Head of caudate nucleus (tissue), 42 donors: ENCODE results near the gene WNT7B.

Experiments used
- DNase-seq, 42 donors: peaks; one replicate each; pipeline versions ENCODE4 v3.0.0 to v3.0.0-alpha.2; 2020 to 2021; ENCODE audit warnings: mixed read lengths in 7 of 42
- intact Hi-C: fragments of 100-400 bp; cut with DNase I; formaldehyde crosslinking; loops from one replicate; pipeline ENCODE4 v1.15.0; 2022

WNT7B gene

DNA sequence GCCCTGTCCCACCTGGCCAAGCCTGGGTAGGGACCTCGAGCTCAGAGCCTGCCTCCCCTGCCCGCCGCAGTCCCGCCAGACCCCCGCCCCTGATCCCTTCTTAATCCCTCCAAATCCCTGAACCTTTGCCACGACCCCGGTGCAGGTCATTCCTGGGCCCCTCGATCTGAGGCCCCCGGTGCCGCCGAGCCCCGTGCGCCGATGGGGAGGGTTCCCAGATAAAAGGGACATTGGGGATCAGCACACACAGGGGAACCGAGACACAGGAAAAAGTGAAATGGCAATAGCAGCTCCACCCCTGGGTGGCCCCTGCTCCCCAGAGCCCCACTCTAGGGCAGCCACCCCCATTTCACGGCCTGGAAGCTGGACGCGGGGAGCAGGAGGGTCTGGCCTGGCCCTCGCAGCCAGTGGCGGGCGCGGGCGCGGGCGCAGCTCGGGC is 1.3 kb upstream of the WNT7B start:
- DNase-seq: no peak
- intact Hi-C loops: no loop called here

DNA sequence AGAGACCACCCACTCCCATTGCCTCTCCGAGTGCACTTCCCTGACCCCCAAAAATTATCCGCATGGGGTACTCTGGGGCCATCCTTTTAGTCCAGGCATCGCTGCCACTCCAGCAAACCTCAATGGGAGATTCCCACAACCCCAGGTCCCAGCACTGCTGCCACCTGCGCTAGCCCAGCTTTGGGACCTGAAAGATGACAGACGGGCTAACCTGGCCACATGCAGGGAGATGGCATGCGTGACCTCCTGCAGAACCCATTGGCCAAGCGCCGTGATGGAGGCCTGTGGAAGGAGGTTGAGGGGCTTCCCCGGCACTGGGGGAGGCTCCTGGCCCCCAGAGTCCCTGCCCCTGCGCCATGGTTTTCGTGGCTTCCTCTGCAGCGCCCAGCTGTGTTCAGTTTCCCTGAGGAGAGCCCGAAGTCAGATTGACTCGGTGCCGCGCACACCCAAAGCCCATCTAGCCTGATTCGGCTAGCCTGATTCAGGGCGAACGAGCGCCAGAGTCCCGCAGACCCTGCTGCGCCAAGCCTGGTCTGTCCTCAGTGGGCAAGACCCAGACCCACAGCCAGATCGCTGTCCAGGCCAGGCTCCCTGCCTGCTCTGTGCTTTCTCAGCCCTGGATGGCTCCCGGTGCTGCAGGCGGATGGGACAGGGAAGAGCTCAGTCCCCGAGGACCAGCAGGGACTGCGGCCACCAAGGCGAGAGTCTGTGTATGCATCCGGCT is 751 bp upstream of the WNT7B start:
- intact Hi-C loops: no loop called here
- DNase-seq: peak in 1 of 42 donors; percentile 25

DNA sequence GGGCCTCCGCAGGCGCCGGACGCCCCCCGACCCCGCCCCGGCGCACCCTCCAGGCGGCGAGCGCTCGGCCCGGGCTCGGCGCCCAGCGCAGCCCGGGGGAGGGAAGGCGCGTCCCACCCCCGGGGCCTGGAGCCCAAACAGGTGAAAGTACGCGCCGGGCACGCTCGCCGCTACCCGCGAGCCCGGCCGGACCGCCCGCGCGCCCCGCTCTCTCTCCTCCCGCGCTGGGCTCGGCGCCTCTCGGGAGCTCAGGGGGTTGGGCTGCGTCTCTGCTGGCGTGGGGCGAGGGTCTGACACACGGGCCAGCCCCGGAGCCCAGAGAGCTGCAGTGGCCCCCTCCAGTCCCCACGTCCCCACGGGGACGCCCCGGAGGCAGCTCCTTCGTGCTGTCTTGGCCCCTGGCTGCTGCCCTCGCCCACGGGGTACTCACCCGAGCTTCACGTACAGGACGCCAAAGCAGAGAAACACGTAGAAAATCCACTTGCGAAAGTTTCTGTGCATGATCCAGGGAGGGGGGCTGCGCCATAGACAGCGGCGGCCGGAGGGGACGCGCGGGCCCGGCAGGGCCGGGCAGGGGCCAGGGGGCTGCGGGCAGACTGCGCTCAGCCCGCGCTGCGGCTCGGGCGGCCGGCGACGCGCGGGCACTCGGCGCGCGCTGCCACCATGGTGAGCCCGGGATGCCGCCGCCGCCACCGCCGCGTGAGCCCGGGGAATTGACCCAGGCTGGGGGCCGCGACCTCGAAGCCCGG is 534 bp downstream of the WNT7B start:
- intact Hi-C loops: no loop called here
- DNase-seq: no peak

DNA sequence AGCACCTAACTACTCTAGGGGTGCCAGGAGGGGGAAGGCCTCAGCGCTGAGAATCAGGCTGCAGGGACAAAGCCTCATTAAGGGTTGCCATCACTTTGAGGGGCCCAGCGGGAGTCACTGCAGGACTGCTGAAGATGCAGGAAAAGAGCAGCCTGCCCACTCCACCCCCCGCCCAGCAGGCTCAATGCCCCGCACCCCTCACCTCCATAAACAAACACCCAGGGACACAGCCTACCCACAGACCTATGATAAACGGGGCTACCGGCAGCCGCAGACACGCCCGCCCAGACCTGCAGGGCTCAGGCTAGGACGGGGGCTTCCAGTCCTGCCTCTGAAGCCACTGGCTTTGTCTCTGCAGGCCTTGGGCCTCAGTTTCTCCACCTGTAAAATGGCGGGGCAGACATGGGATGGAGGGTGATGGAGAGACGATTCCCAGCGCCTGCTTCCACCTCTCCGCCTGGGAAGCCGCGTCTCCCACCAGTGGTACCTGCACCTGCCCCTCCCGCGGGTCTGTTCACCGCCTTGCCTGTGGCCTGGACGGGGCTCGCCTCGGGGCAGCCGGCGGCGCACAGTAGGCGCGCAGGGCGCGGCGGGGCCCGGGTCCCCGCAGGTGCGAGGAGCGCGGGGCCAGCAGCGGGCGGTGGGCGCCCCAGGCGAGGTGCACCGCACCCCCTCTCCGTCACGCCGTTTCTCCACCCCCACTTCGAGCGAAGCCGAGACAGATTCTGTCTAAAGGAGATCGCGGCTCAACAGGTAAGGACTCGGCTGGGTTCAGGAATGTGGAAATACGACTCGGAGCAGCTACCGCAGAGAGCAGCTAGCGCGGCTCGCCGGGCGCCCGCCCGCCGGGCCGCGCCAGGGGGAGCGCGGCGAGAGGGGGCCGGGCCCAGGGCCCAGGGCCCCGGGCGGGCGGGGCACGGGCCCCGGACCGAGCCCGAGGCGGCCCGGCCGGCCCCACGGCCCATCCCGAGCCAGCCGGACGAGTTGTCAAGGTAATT is 1.5 kb downstream of the WNT7B start:
- intact Hi-C loops: no loop called here
- no peak for DNase-seq

DNA sequence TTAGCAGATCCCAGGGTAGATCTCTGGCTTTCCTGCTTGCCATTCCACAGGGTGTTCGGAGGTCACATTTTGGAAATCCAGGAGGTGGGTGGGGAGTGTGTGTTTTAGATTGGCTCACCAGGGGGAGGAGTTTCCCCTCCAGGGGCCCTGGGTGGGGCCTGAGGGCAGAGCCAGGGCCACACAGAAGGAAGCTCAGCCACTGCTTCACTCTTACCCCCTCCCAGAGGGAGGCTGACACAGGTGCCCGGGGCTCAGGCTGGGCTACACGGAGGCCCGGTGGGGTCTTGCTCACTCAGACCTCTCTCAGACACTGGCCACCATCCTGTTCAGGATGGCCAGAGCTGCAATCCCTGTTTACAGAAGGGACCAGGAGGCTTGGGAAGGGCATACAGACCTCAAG is 2.5 kb downstream of the WNT7B start:
- DNase-seq: no peak
- intact Hi-C loops: no loop called here

DNA sequence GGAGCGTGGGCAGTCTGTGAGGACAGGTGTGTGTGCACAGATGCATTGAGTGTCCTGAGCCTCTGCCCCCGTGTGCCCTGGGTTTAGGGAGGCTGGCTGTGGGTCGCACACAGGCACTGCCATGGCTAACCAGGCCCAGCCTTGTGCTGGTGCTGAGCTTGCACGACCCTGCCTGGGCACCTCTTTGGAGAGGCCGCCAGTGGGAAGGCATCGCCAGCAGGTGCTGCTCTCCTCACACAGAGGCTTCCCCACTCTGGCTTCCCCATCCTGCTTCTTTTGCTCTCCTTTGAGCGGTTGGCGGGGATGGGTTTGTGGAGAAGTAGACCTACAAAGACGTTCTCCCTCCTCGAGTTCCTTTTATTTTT is 4.1 kb downstream of the WNT7B start:
- intact Hi-C loops: no loop called here
- no peak for DNase-seq

DNA sequence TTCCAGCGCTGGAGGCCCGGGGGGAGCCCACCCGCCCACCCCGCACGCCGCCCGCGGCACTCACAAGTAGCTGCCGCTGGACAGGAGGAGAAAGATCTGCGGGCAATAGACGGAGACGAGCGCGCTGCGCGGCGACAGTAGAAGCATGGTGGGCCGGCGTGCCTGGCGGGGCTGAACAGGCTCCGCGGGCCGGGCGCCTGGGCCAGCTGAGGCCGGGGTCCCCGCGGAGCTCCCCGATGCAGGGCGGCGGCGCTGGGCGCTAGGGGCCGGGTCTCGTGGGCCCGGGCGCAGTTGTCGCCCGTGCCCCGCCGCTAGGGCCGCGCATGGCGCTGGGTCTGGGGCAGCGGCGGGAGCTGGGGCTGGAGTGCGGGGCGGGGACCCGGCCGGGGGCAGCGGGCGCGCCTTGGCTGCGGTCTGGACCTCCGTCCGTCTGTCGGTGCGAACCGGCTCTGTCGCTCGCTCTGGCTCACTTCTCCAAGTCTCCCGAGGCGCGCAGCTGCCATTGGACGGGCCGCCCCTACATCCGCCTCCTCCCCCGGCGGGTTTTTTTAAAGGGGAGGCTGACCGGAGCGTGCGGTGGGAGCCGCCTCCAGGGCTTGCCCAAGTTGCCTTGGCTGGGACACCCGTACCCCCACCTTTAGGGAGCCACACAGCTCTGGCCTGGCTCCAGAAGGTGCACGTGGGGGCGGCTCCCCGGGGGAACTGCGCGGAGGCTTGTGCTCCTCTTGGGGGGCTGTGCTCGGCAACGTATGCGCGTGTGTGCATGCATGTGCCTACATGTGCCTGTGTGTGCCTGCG is 4.7 kb downstream of the WNT7B start:
- intact Hi-C loops: no loop called here
- DNase-seq: no peak

DNA sequence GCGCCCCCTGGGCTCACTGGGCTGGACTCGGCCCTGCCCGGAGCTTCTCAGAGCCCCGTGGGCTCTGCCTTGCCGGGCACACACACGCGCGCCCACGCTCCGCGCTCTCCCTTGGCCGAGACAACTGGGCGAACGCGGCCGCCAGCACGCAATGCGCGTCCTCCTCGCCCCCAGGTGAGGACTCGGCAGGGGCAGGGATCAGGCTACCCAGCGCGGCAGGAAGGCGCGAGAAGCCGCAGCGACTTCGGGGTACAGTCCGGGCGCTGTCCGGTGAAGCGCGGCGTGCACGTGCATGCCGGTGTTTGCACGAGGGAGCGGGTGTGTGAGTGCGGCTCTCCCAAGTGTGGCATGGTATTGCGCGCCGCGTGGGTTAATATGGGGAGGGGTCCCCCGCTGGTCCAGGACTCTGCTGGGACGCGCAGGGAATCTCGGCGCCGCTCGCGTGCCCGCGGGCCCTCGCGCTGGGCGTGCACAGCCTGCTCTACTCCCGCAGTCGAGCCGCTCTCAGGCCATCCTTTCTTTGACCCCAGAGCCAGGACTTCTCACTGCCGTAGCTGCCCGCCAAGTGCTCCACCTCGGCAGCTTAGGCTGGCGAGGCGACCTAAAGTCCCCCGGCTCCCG is 5.4 kb downstream of the WNT7B start:
- intact Hi-C loops: no loop called here
- DNase-seq: no peak

DNA sequence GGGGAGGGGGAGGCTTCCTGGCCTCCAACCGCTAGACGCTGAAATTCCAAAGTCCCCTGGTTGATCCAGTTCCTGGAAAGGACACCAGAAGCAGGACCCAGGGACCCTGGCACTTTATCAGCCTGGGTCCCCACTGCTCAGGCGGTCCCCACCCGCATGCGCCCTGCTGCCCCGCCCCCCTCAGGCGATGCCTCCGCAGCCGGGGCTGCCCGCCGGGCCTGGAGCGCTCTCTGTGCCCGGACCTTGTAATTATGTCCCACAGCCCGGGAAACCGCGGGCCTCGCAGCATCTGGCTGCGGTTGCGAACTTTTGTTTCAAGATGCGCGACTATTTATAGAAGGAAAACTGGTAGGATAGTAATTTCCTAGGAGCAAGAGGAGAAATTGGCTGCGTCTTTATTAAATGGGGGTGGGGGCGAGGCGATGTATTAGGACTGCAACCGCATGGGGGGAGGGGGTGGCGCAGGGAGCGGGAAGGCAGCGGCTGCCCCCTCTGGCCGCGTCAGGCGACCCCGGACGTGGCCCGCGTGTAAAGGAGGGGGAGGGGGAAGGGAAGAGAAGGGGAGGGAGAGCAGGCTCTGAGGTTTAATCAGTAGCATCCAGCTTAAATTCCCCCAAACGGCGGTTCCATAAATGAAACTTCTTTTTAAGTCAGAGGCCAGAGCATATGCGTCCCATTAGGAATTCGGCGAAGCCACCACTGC is 6.1 kb downstream of the WNT7B start:
- peak in 2 of 42 donors; percentile 25 for DNase-seq
- intact Hi-C loops: no loop called here

DNA sequence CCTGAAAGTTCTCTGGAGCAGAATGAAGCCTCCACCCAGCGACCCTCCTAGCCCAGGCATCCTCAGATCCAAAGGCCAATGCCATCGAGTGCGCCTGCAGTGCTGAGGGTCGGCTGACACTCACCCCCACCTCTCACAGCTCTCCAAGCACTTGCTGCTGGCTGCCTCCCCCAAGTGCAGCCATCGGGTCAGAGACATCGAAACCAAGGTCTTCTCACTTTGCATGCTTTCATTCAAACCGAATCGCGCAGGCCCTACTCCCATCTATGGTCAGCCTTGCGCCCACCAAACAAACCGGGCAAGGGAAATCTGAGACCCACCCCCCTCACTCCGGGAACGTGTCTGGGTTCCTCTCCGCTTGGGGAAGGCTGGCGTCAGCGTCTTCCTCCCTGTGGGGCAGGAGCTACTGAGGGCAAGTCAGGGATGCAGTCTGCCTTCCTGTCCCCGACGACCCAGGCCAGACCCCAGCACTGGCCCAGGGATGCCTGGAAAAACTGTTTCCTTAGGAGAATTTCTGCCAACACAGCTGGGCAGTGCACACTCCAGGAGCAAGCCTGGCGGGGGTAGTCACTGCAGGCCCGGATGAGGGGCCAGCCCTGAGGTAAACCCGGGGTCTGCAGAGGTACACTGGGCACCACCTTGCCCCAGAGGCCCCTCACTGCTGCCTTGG is 7.0 kb downstream of the WNT7B start:
- DNase-seq: no peak
- intact Hi-C loops: no loop called here

DNA sequence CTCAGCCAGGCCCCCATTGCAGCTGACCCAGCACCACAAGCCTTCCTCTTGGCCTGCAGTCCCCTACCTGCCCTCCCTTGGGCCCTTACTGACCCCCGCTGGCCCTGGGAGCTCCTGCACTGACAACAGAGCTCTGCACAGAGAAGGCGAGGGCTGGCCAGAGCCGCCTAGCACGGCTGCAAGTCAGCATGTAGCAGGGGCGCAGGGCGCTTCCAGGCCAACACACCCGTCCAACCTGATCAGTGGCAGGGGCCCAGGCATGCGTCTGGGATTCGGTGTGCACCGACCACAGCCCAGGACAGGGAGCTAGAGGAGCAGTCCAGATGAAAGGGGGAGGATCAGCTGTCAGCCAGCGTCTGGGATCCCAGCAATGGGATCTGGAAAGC is 7.6 kb downstream of the WNT7B start:
- no peak for DNase-seq

DNA sequence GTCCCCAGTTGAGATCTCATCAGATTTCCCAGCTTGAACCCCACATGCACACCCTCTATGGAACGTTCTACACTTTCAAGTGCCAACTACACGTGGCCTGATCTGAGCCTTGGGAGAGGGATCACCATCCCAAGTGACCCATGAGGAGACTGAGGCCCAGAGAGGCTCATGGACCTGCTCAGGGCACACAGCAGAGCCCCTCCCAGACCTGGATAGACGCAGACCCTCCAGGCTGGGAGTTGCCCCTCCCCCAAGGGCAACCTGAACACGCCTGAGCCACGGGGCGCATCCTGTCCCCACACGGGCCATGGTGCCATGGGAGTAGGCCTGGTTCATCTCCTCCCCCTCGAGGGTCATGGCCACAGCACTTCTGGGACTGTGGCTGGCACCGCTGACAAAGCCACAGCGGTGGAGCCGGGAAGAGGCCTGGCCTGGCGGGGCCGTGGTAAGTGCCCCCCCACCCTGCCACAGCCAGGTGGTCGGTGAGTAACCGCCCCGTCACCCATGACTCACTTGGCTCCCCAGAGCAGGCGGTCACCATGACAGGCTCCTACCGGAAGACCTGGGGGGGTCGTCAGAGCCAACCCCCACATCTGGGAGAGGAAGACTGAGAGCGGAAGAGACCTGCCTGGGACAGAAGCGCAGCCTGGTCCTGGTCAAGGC is 8.1 kb downstream of the WNT7B start:
- intact Hi-C loops: no loop called here
- no peak for DNase-seq

More for the DNA sequence above, 7.6 kb downstream of the WNT7B start:
- intact Hi-C loops: no loop called here

DNA sequence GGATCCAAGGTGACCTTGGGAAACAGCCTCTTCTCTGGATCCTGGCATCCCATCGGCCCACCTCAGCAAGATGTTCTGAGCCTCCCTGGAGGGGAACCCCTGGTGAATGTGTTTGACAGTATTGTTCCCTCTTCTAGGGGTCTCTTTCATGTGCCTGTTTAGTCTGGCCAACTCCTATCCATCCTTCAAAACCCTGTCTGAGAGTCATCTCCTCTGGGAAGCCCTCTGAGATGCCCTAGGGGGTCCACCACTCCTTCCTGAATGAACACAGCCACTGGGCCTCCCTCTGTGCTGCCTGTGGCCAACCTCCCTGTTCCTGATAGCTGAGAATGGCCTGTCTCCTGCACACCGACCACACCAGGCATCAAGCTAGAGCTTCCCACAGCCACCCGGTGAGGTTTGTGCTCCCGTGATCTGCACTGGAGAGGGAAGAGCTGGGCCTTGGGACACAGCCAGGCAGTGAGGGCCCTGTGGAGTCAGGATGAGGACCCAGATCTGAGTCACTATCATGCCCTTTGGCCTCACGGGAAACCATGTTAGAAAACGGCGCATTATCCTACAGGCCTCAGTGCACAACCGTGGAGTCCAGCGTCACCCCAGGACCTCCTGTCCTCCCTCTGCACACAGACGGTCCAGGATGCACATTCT is 8.8 kb downstream of the WNT7B start:
- intact Hi-C loops: no loop called here
- DNase-seq: no peak

DNA sequence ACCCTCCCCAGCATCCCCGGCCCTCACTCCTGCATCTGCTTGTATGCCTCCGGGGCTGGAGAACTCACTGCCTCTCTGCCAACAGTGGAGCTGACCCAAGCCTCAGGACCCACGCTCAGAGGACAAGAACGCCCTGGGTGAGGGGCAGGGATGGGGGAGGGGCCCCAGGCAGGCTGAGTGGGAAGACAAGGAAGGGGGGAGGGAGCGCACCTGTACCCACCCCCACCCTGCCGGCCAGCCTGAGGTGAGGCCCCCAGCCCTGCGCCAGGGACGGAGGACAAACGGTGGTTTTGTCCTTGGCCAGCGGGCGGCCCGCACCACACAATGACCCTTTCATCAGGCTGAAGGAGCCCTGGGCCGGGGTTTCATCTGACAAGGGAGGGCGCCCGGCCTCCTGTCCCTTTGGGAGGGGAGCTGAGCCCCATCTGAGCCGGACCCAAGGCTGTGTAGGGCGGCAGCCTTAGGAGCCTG is 10.0 kb downstream of the WNT7B start:
- peak in 11 of 42 donors; percentile 15 to 54 (median 32) for DNase-seq
- intact Hi-C loops: no loop called here

DNA sequence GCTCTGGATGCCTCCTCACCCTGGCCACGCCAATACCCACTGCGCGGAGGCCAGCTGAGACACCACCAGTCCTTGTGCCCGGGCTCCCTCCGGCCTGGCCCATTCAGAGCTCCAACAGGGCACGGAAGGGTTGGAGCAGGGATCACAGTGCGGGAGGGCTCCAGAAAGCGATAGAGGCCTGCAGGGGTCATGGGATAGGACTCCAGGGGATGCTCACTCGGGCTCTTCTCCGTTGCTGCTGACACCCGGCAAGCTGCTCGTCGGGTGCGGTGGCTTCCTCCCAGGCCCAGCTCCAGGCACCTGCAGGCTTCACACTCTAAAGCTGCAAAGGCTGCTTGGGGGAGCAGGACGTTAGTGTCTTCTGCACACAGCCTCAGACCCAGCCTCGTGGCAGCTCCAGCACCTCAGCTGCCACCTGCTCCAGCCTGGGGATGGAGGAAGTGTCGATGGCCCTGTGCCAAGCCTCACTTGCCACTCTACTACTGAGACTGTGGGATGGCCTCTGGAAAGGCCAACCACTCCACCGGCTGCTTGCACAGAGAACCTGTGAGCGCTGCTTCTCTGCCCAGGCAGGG is 10.6 kb downstream of the WNT7B start:
- DNase-seq: peak in 8 of 42 donors; percentile 9 to 55 (median 36)
- intact Hi-C loops: no loop called here

DNA sequence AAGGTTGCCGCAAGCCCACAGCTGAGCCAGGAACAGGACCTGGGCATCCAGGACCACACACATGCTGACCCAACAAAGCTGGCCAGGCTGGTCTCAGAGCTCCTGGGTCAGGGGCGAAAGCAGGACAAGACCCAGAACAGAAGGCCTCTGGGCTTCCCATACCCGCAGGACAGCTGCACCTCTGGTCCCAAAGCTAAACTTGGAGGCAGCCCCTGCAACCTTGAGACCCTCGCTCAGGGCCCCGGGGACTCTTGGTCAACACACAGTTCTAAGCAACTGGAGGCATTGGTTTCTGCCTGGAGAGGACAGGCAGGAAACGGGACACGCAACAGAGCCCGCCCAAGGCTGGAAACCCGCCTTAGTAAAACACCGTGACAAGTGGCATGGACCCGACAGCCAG is 11.4 kb downstream of the WNT7B start:
- intact Hi-C loops: no loop called here

More for the DNA sequence above, 11.4 kb downstream of the WNT7B start:
- no peak for DNase-seq
